Neuron (in vitro differentiated cells): ENCODE data around the gene NAT9.
A peak's percentile ranks its signal among the peaks of the same experiment; 100 is the strongest.

Experiments
- H2AFZ ChIP-seq: one replicate; pipeline ENCODE4 v1.6.1; 2013; ENCODE audit warnings: low read depth, mild to moderate bottlenecking, inconsistent platforms, low read length, moderate library complexity
- H3K27me3 ChIP-seq: one replicate; pipeline ENCODE4 v1.6.1; 2013; ENCODE audit warnings: low read length; ENCODE audit not compliant: insufficient read depth
- H3K36me3 ChIP-seq: one replicate; pipeline ENCODE4 v1.6.1; 2013; ENCODE audit warnings: low read length; ENCODE audit not compliant: insufficient read depth
- H3K4me1 ChIP-seq: one replicate; pipeline ENCODE4 v1.6.1; 2013; ENCODE audit warnings: low read length; ENCODE audit not compliant: insufficient read depth
- H3K4me3 ChIP-seq: 2 replicates; pipeline ENCODE4 v1.5.1; 2013; ENCODE audit warnings: mild to moderate bottlenecking, low read length, moderate library complexity
- H3K9me3 ChIP-seq: one replicate; pipeline ENCODE4 v1.6.1; 2013; ENCODE audit warnings: low read length

NAT9 gene

DNA sequence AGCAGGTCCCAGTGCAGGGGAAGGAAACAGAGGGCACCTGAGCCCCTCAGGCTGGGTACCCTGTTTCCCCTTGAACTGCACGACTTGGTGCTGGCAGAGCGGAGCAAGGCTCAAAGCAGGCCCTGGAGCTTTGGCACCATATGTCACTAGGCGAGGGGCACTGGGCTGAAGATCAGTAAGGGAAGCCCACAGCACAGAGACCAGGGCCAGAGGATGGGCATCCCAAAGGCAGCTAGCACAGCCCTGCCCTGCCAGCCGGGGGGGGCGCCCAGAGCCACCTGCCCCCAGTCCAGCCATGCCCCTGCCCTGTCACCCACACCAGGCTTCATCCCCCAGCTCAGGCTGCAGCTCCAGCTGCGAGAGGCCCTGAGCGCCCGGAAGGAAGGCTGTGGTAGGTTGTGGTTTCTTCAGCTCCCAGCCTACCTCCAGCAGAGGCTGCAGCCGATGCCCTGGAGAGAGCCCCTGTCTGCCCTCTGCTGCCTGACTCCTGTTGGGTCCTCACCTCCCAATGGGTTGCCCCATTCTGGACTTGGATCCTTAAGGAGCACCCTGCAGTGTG, 16.8 kb downstream of the NAT9 start:
- Histone ChIP-seq H3K9me3 (no peaks in the 10 kb centered on the region), H2AFZ (no peak overlapping the region), H3K4me3 (no peak overlapping the region), H3K36me3 (no peaks in the 10 kb centered on the region), H3K27me3 (no peaks in the 10 kb centered on the region), H3K4me1 (peaks cover 45% of the 10 kb centered on the region)

DNA sequence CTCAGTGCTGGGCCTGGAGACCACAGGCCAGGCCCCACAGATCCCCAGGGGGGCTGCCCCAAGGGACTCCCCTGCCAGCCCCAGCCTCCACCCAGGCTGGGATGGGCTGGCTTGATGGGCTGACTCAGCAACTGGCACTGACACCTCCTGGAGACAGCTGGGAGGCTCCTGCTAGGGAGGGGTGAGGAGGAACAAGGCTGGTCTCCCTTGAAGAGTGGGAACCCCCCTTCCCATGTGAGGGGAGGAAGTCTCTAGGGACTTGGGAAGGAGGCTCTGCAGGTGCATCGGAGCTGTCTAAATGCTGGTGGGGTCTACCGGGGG, 17.3 kb downstream of the NAT9 start:
- no peaks in the 10 kb centered on the region for H3K9me3 ChIP-seq
- H3K4me1 ChIP-seq: peaks cover 41% of the 10 kb centered on the region
- no peaks in the 10 kb centered on the region for H3K27me3 ChIP-seq
- no peak overlapping the region for H2AFZ ChIP-seq
- H3K36me3 ChIP-seq: no peaks in the 10 kb centered on the region
- H3K4me3 ChIP-seq: no peak overlapping the region

DNA sequence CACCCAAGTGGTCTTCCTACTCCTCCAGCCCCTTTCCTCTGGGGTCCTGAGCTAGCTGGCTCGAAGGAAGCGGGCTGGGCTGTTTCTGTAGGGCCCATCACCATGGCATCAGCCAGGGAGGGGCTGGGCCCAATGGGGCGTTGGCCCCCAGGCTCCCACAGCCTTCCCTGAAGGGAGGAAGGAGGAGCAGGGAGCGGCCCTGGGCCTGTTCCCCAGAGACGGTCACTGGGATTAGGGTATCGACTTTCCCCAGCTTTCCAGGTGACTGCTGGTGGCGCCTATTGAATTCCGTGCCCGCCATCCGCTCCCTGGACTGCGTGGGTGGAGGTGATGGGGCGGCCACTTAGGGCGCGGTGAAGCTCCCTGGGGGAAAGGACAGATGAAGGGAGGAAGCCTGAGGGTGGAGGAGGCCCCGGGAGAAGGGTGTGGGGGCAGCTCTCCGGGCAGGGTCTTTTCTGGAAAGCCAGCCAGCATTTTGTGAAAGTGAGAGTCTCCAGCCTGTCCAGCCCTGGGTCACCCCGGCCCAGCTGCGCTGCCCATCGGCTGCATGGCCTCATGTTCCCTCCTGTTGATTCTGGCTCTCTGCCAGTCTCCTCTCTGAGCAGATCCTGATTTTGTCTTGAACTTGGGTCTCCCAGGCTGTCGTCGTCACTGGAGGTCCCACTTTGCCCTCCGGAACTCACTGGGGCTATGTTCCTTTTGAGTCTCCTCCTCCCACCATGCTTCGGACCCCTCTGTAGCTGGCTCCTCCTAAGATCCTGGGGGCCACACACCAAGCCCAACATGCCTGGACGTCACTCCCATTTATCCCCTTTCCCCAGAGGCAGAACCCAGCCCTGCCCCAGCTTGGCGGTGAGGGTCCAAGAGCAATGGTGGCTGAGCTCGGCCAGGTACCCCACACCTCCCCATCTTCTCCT, 18.0 kb downstream of the NAT9 start:
- Histone ChIP-seq H3K4me3 (no peak overlapping the region), H3K27me3 (no peaks in the 10 kb centered on the region), H3K4me1 (peaks cover 34% of the 10 kb centered on the region), H3K36me3 (no peaks in the 10 kb centered on the region), H2AFZ (no peak overlapping the region), H3K9me3 (no peaks in the 10 kb centered on the region)

DNA sequence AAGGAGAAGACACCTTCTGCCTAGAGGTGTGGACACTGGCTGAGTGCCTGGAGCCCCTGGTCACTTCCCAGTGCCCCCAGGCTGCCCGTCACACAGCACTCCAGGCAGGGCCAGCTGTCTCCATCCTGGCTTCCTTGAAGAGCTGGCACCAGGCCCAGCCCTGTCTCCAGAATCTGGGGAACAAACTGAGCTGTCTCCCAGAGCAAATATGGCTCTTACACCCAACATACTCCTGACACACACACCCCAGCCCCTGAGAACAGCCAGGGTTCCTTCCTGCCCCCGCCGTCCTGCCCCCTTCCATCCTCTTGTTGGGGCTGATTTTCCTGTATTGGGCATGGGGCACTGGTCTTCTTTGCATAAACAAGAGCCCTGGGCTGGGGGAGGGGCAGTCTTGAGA, 18.6 kb downstream of the NAT9 start:
- Histone ChIP-seq H3K9me3 (no peaks in the 10 kb centered on the region), H3K36me3 (no peaks in the 10 kb centered on the region), H3K4me3 (no peak overlapping the region), H2AFZ (no peak overlapping the region), H3K27me3 (no peaks in the 10 kb centered on the region), H3K4me1 (peaks cover 29% of the 10 kb centered on the region)

DNA sequence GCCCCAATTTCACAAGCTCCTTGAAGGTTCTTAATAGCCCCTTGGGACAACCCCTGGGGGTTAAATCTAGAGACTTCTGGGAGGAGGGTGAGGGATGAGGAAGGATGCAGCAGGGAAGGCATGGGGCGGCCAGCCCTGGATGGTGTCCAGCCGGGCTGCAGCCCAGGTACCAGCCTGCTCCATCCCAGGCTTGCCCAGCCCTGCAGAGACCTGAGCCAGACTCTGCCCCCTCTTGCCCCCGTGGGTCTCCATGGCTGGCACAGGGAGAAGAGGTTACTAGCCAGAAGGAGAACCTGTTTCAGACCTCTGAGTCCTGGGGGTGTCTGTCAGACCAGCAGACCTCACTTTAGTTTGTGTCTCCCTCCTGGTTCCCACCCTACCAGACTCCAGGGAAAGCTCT, 19.3 kb downstream of the NAT9 start:
- H3K9me3 ChIP-seq: no peaks in the 10 kb centered on the region
- no peaks in the 10 kb centered on the region for H3K27me3 ChIP-seq
- no peak overlapping the region for H3K4me3 ChIP-seq
- H3K36me3 ChIP-seq: no peaks in the 10 kb centered on the region
- peaks cover 25% of the 10 kb centered on the region for H3K4me1 ChIP-seq
- no peak overlapping the region for H2AFZ ChIP-seq

DNA sequence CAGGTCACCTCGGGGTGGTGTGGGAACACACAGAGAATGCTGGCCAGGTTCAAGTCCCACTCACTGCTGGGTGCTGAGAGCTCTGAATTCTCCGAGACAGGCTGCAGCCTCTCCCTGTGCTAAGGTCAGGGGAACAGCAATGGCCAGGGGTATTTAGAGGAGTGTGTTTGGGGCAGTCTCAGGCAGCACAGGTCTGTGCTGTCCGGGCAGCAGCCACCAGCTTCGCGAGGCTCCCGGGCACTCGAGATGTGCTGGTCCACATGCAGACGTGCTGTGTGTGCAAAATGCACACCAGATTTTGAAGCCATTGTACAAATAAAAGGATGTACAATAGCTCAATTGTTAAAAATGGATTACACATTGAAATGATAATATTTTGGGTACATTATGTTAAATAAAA, 20.6 kb downstream of the NAT9 start:
- H3K9me3 ChIP-seq: no peaks in the 10 kb centered on the region
- no peaks in the 10 kb centered on the region for H3K27me3 ChIP-seq
- H3K4me3 ChIP-seq: no peak overlapping the region
- no peaks in the 10 kb centered on the region for H3K36me3 ChIP-seq
- H2AFZ ChIP-seq: no peak overlapping the region
- peaks cover 11% of the 10 kb centered on the region for H3K4me1 ChIP-seq

DNA sequence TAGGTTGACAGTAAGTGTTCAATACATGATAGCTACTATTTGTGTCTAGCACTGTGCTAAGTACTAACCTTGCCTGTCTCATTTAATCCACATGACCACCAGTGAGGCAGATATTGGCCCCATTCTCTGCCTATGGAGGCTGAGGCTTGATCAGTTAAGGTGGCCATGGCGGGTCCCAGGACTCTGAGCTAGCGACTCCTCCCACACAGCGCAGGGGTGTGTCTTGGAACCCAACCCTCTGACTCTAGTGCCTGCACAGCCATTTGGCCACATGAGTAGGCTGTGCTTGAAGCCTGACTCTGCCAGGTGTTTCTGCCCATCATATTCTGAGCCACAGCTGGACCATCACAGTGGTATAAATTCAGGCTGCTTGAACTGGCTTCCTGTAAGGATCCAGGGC, 21.3 kb downstream of the NAT9 start:
- H3K27me3 ChIP-seq: no peaks in the 10 kb centered on the region
- H3K9me3 ChIP-seq: no peaks in the 10 kb centered on the region
- H2AFZ ChIP-seq: no peak overlapping the region
- H3K36me3 ChIP-seq: no peaks in the 10 kb centered on the region
- peaks cover 11% of the 10 kb centered on the region for H3K4me1 ChIP-seq
- no peak overlapping the region for H3K4me3 ChIP-seq

DNA sequence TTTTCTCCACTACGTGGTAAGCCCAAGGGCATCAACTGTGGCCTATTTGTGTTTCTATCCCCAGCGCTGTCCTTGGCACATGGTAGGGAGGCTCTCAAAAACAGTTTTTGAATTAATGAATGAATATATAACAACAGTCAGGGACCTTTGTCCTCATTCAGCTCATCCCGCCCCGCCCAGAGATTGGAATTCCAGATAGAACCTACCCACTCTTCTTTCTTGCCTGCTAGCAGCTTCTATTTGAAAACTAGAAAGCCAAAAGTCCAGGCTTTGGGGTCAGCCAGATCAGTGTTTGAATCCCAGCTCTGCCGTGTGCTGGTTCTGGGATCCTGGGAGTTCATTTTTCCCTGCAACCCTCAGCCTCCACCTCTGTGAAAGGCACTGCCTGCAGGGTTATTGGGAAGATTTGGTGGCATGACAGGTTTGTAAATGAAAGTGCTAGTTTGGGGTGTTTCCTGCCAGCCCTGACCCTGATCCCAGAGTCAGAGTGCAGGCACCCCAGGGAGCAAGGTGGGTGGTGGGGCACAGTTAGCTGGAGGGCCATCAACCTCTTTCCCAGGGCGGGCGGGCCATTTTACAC, 23.2 kb downstream of the NAT9 start:
- Histone ChIP-seq H3K4me1 (peaks cover 11% of the 10 kb centered on the region), H2AFZ (no peak overlapping the region), H3K36me3 (no peaks in the 10 kb centered on the region), H3K9me3 (no peaks in the 10 kb centered on the region), H3K27me3 (no peaks in the 10 kb centered on the region), H3K4me3 (no peak overlapping the region)

DNA sequence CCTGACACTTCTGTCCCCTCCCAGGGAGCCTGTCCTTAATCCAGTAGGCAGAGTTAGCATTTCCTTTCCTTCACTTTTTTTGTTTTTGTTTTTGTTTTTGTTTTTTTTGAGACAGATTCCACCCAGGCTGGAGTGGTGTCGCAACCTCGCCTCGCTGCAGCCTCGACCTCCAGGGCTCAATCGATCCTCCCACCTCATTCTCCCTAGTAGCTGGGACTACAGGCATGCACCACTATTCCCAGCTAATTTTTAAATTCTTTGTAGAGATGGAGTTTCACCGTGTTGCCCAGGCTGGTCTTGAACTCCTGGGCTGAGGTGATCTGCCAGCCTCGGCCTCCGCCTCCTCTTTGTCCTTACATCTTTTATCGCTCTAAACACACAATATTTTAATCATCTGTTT, 23.7 kb downstream of the NAT9 start:
- H3K4me1 ChIP-seq: peaks cover 15% of the 10 kb centered on the region
- H3K36me3 ChIP-seq: no peaks in the 10 kb centered on the region
- no peaks in the 10 kb centered on the region for H3K9me3 ChIP-seq
- no peak overlapping the region for H2AFZ ChIP-seq
- no peak overlapping the region for H3K4me3 ChIP-seq
- H3K27me3 ChIP-seq: no peaks in the 10 kb centered on the region

DNA sequence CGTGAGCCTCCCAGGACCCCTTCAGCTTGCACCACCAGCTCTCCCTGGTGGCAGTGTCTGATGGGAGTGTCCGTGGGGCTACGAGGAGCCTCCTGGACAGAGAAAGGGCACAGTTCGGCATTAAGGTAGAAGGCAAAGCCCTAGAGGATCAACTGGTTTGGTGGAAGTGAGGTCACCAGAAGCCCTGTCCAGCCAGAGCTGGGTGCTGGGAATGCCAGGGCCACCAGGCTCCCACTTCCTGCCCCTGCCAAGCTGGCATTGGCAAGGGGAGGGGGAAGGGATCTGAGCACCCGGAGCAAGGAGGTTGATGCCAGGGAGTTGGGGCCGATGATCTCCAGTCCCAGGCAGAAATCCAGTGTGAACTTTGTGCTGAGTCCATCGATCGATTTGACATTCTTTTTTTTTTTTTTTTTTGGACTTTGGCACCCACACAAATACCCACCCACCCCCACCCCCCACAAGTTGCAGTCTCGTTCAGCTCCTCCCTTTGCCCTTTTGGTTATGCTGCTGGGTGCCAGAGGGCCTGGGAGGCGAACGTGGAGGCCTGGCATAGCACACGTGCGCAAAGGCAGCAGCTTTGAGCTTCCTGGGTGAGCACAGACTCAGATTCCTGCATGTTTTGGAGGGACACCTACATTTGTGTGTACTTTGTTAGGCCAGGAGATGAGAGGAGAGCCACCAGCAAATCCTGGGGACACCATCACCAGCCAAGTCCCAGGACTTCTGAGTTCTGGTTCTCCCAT, 25.6 kb downstream of the NAT9 start:
- Histone ChIP-seq H3K9me3 (no peaks in the 10 kb centered on the region), H3K4me3 (peak overlapping the region; percentile 67), H3K27me3 (no peaks in the 10 kb centered on the region), H3K4me1 (peaks cover 25% of the 10 kb centered on the region), H2AFZ (no peak overlapping the region), H3K36me3 (no peaks in the 10 kb centered on the region)

DNA sequence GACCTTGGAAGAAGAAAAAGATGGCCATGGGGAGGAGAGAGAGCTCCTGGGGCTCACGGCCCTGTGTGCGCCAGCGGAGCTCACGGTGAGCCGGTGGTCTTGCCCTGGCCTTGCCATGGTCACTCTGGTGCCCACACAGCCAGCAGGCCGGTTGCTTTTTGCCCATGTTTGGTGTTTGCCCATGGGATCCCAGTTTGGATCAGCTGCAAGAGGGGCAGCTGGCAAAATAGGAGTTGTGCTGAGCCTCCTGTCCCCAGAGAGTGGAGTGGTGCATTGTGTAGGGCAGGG, 26.2 kb downstream of the NAT9 start:
- no peaks in the 10 kb centered on the region for H3K27me3 ChIP-seq
- peaks cover 25% of the 10 kb centered on the region for H3K4me1 ChIP-seq
- no peaks in the 10 kb centered on the region for H3K36me3 ChIP-seq
- no peak overlapping the region for H2AFZ ChIP-seq
- H3K4me3 ChIP-seq: peak overlapping the region; percentile 67
- H3K9me3 ChIP-seq: no peaks in the 10 kb centered on the region

DNA sequence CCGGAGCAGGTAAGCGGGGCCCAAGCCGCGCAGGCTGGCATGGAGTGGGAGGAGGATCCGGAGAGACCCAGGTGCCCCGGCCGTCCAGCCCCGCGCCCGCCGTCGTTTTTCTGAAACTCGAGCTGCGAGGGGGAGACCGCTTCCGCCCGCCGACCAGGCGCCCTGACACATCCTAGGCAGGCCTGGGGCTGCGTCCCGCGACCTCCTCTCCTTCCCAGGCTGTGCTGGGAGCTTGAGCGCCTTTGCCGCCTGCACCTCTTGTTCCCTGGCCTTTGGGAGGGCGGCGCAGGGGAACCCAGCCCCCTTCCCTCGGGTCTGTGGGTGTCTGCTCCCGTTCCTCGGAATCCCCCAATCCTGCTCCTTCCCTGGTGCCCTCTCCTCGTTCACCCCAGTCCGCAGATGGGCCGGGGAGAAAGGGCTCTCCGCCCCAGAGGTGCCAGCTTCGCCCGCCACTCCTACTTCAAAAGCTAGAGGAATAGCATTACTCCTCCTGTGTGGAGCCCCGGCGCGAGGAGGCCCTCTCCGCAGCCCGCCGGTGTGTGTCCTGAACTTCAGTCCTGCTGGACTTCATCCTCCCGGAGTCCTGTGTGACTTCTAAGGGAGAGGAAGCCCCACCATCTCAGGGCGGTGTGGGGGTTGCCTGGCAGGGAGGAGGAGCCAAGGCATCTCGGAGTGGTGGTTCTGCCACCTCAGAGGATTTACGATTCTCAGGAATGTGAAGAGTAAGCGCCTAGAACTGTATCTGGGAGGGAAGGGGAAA, 26.7 kb downstream of the NAT9 start:
- H3K4me3 ChIP-seq: peak overlapping the region; percentile 67
- H3K9me3 ChIP-seq: no peaks in the 10 kb centered on the region
- no peaks in the 10 kb centered on the region for H3K27me3 ChIP-seq
- H2AFZ ChIP-seq: no peak overlapping the region
- H3K4me1 ChIP-seq: peaks cover 25% of the 10 kb centered on the region
- H3K36me3 ChIP-seq: no peaks in the 10 kb centered on the region
